HG03469 (cell line): Measurements from ENCODE around the gene DNAAF3.
"Not testable (repeated sequence)": the region's sequence is repeated elsewhere in the genome, so short reads cannot be mapped to it uniquely, and the experiment has no call there.

Experiments used
- ATAC-seq: cut with Tn5 transposase; IDR thresholded peaks from one replicate; pipeline ENCODE4 v1.9.1; 2021; ENCODE audit warnings: mild to moderate bottlenecking, moderate library complexity, moderate number of reproducible peaks; ENCODE audit not compliant: unreplicated experiment

Gene DNAAF3

DNA sequence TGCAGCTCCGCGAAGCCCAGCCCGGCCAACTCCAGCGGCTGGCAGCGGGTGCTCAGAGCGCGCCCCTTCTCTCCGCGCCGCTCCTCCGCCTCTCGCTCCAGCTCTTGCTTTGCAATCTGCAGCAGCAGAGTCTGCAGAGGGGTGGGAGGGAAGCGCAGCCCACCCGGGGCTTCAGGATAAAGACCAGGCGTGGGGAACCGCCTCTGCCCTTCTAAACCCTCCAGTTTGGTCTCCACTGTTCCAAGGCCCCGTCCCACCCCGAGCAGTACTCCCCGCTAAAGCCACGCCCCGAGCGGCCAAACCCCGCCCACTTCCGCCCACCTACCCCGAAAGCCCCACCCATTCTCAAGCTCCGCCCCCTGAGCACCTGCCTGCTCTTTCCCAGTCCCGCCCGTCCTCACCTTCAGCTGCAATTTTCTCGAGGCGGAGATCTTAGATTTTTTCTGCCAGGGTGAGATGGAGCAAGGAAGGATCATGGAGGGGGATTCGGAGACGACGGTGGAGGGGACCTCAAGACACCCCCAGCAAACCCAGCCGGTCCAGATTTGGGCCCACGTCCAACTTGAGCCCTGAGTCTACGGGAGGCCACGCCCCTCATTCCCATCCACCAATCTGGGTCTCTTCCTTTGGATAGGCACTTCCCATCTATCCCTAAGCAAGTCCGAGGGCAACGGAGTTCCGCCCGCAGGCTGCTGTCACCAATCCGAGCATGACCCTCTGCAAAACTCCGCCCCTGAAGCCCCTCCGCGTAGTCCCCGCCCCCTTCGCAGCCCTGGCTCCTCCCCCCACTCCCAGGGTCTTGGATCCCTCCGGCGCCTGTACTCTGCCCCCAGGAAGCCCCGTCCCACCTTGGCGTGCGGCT lies 10.0 kb downstream of the DNAAF3 start:
- no peak for ATAC-seq

DNA sequence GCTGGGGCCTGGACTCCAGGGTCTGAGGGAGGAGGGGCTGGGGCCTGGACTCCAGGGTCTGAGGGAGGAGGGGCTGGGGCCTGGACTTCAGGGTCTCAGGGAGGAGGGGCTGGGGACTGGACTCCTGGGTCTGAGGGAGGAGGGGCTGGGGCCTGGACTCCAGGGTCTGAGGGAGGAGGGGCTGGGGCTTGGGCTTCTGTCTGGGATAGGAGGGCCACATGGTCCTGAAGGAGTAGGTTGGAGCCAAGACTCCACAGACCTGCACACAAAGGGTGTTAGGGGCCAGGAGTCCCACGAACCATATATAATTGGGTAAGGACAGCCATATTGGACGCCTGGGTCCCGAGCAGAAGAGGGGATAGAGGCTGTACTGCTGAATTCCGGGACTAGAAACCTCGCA lies 10.6 kb downstream of the DNAAF3 start:
- not testable (repeated sequence) for ATAC-seq

DNA sequence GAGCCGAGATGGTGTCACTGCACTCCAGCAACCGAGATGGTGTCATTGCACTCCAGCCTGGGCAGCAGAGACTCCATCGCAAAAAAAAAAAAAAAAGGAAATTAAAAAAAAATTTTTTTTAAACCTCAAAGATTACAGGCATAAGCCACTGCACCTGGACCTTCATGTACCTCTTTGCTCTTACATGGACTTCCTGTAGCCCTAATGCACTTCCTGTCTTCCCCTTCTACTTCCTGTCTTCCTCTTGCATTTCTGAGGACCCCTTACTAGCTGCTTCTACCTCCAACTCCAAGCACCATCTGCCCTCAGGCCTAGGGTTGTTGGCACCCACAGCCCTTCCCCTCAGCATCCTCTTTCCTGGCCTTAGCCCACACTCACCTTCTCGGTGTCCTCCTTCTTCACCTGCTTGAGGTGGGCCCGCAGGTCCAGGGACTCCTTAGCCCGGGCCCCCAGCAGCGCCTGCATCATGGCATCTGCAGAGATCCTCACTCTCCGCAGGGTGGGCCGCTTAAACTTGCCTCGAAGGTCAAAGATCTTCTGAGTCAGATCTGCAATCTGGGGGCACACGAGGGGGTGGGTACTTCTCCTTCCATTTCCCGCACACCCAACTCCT lies 12.7 kb downstream of the DNAAF3 start:
- no peak for ATAC-seq

DNA sequence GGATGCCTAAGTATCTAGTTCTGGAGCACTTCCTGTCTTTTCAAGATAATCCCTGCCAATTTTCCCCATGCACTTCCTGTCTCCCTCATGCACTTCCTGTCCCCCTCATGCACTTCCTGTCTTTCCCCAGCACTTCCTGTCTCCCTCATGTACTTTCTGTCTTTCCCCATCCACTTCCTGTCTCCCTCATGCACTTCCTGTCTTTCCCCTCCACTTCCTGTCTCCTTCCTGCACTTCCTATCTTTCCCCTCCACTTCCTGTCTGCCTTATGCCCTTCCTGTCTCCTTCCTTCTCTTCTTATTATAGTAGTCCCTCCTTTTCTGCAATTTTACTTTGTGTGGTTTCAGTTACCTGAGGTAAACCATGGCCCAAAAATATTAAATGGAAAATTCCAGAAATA lies 14.4 kb downstream of the DNAAF3 start:
- no peak for ATAC-seq

DNA sequence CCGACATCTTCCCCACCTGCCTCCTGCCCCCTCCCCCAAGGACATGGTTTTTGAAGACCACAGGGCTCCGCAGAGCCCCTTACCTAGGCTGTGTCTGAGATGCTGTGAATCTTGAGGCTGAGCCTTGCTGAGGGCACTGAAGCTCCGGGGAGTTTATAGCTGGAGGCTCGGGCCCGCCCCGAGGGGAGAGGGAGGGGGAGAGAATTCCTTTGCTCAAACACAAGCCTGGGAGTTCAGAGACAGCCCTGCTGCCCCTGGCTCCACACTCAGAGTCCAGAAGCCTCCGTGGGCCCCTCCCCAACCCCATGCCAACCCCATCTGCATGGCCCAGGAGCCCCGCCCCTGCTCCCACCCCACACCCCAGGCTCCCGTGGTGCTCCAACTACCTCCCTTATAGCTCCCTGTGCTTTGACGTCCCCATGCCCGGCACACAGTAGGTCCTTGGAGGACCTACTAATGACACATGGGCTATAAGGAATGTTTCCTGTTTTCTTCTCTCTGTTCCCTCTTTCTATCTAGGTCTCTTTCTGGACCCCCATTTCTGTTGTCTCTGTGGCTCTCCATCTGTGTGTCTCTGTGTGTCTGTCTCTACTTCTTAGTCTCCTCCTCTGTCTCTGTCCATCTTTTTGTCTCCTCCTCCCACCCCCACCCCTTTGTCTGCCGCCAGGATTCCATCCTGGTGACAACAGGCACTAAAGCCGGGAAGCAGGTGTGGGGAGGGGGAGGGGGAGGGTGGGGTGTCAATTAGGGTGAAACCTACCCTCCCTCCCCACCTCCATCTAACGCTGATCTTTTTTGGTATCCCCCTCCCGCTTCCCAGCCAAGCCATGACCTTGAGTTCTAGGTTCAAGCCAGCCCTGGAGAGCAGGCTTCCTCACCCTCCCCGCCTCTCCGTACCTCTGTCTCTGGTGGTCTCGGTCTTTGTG lies 17.1 kb downstream of the DNAAF3 start, which contains the start of gene TNNT1:
TSS of gene TNNT1 (minus strand) at position 129 of the 926 bp plus-strand sequence. CDS start 2,049 bp downstream, outside the sequence.
- ATAC-seq = no peak

DNA sequence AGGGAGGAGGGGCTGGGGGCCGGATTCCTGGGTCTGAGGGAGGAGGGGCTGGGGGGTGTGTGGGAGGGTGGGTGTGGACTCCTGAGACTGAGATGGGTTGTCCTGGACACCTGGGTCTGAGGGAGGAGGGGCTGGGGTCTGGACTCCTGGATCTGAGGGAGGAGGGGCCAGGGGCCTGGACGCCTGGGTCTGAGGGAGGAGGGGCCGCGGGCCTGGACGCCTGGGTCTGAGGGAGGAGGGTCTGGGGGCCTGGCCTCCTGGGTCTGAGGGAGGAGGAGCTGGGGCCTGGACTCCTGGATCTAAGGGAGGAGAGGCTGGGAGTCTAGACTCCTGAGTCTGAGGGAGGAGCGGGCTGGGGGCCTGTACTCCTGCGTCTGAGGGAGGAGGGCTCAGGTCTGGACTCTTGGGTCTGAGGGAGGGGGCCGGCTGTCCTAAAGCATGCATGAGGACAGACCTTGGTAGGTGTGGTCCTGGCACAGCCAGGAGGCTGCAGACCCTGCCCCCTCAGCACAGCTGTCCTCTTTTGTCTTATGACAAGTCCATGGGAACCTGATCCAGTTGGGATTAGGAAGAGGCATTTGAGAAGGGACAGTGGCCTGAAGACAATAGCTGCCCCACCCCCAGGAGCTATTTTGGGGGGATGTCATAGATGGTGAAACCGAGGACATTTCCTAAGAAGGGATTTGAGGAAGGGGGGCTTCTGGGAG lies 18.7 kb downstream of the DNAAF3 start:
- no peak for ATAC-seq

DNA sequence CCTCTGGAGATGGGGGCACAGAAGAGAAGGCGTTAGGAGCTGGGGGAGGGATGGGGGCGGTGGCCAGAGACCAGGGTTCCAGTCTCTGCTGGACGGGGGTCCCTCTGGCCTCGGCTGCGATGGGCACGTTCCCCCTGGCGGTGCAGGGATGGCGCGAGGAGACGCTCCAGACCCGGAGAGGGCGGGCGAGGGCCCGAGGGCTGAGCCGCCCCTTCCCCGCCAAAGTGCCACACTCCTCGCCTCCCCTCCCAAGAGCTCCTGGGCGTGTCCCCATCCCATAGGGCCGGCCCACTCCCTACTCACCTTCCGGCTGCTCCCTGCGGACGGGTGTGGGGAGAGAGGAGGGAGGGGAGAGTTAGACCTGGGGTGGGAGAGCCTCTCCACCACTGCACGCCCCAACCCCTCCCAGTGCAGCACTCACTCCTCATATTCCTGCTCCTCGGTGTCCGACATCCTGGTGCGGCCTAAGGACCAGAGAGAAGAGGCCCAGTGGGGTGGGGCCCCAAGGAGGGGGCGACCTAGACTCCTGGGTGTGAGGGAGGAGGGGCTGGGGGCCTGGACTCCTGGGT lies 19.6 kb downstream of the DNAAF3 start:
- ATAC-seq = no peak

DNA sequence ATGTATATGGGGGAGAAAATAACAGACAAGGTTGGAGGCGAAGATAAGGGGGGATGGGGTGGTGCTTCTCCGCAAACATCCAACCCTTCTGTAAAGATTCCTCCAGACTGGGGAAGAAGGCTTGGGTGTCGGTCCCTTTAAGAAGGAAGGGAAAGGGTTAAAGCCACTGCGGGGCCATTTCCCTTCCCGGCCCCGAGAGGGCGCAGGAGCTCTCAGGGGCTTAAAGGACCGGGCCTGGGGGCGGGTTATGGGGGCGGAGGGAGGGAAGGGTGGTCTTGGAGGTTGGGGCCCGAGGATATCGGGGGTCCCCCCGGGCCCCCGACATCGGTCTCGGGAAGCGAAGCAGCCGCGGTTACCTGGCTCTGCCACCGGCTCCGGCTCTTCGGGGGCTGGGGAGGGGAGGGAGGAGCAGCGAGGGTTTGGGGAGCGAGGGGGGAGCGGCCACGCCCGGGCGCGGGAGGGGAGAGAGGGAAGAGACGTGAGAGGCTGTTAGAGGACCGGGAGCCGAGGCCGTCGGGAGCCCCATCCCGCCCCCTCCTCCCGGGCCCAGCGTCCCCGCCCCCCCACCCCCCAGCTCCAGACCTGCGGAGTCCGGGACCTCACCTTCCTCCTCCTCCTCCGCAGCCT lies 20.2 kb downstream of the DNAAF3 start:
- no peak for ATAC-seq

DNA sequence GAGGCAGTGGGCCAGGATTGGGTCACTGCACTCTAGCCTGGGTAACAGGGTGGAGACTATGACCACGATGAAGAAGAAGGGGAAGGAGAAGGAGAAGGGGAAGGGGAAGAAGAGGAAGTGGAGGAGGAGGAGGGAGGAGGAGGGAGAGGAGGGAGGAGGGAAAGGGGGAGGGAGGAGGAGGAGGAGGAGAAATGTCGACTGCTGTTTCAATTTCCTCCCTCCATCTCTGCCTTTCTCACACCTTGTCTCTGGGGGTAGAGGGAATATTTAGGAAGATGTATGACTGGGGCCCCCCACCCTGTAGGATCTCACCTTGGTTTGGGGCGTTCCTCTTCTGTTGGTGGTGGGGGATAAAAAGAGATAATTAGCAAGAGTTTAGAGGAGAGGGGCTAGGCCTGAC lies 21.2 kb downstream of the DNAAF3 start:
- ATAC-seq = no peak

DNA sequence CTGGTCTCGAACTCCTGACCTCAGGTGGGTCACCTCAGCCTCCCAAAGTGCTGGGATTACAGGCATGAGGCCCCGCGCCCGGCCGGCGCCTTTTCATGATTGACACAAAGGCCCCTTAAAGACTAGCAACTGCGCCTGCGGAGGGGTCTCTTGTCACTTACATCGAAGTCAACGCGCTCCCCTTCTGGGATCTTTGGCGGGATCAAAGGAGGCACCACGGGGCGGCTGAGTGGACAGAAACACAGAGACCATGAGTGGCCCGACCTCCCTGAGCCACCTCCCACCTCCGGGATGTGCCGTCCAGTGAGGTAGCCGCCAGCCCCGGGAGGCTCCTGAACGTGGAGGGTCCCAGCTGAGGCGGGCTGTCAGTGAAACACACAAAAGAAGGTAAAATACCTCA lies 24.7 kb downstream of the DNAAF3 start:
- ATAC-seq = no peak

DNA sequence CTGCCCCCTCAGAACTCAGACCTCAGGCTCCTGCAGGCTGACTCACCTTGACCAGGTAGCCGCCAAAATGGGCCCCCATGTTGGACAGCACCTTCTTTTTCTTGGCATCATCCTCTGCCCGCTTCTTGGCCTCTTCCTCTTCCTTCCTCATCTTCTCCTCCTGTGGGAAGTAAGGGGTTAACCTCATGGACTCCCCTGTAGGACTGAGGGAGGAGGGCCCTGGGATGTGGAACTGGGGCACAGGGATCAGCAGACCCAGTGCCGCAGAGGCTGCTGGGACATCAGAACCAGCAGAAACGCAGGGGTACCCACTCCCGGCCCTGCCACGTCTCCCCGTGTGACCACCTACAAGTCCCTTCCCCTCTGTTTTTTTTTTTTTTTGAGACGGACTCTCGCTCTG lies 28.5 kb downstream of the DNAAF3 start:
- ATAC-seq = no peak

DNA sequence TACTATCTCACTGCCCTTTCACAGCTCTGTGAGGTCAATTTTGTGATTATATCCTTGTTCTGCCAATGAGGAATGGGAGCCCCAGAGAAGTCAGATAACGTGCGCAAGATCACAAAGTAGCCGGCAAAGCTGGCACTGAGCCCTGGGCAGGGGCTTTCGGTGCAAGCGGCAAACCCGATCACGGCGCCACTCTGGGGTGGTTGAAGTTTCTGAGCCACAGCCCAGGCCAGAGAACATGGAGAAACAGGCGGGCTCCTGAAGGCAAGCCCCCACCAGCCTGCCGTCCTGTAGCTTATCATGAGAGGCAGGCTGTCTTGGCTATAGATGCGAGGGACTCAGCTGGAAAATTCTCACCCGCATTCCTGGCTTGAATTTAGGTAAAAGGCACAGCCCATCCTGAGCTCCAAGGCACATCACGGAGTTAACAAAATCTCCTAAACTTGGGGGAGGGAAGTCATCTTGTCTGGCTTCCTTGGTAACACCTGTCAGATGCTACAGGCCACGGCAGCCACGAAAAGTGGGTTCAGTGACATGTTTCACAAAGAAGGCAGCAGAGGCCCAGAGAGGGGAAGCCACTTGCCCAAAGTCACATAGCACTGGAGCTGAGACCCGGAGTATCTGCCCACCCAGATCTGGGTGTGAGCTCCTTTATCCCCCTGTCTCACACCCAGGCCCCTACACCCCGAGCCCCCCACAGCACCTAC lies 29.9 kb downstream of the DNAAF3 start:
- no peak for ATAC-seq

DNA sequence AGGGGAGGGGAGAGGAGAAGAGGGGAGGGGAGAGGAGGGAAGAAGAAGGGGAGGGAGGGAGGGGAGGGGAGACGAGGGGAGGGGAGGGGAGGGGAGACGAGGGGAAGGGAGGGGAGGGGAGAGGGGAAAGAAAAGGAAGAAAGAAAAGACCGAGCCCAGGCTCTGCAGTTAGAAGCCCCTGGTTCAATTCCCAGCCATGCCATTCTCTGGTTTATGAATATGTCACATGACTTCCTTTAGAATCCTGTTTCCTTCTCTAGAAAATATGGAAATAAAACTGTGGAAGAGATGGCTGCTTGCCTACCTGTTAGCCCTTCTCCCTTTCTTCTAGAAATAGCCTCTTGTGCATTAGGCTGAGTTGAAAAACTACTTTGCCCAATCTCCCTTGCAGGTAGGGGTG lies 31.7 kb downstream of the DNAAF3 start:
- no peak for ATAC-seq

DNA sequence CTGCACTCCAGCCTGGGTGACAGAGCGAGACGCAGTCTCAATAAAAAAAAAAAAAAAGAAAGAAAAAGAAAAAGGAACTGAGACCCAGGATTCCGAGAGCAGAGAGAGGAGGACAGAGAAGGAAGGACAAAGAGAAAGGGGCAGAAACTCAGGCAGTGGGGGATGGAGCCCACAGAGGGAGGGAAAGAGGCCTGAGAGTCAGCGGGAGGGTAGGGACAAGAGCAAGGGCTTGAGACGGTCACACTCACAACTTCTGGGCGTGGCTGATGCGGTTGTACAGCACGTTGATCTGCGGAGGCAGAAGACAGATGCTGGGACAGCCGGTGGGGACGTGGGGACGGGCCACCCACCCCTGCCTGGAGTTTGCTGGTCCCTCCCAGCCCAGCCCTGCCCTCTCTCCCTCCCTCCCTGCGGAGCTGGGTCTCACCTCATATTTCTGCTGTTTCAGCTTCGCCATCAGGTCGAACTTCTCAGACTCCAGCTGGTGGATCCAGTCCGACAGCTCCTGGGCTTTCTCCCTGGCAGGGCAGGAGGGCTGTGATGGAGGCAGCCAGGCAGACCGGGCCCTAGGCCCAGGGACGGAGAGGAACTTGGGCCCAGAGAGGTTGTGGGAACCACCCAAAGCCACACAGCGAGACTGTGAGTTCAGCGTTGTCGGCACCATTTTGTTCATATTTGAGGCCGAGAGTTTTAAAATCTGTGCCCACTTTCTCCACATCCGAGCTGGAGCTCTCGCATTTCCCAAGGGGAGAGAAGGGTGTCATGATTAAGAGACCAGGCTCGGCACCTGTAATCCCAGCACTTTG lies 32.6 kb downstream of the DNAAF3 start:
- no peak for ATAC-seq

DNA sequence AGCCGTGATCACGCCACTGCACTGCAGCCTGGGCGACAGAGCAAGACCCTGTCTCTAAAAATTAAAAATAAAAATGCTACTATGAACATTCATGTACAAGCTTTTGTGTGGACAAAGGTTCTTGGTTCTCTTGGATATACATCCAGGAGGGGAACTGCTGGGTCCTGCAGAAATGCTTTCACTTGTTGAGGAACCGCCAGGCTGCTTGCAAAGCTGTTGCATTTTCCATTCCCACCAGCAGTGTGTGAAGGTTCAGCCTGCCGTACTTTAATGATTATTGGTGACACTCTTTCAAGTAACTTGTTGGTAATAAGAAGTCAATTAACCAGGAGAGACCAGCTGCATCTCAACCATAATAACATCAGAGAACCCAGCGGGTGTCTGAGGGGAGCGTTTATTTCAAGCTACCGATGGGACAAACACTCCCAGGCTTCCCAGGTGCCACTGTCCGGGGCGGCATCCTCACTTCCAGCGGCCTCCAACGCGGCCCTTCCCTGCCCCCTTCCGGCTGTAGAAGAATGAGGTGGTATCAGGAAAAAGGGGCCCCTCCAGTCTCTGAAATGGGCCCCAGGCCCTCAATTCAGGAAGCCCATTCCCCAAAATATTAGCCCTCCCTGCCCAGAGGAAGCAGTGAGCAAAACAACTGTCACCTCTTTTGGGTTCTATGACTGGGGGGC lies 33.8 kb downstream of the DNAAF3 start:
- no peak for ATAC-seq

DNA sequence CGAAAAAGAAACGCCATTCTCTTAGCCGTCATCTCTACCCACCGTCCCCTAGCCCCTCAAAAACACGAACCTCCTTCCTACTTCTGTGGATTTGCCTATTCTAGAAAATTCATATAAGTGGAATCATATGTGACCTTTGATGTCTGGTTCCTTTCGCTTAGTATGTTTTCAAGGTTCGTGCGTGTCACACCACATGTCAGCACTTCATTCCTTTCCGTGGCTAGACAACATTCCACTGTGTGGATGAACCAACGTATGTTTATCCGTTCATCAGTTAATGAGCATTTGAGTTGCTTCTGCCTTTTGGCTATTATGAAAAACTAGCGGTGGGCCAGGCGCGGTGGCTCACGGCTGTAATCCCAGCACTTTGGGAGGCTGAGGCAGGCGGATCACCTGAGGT lies 35.0 kb downstream of the DNAAF3 start:
- ATAC-seq = no peak

DNA sequence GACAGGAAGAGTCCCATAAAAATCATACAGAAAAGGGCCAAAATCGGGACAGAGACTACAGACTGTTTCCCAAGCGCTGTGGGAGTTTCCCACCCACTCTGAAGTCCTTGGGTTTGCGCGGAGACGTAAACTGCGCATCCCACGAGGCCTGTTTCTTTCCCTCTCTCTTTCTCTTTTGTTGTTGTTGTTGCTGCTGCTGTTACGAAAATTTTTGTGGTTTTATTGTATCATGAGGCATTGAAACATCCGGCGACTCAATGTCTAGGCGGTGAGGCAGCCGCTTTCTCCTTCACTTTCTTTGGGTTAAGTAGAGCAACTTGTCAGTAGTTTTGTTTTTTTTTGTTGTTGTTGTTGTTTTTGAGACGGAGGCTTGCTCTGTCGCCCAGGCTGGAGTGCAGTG lies 47.4 kb downstream of the DNAAF3 start:
- ATAC-seq = no peak
